ENCODE measurements around the gene SAFB2.

The SAFB2 gene

DNA sequence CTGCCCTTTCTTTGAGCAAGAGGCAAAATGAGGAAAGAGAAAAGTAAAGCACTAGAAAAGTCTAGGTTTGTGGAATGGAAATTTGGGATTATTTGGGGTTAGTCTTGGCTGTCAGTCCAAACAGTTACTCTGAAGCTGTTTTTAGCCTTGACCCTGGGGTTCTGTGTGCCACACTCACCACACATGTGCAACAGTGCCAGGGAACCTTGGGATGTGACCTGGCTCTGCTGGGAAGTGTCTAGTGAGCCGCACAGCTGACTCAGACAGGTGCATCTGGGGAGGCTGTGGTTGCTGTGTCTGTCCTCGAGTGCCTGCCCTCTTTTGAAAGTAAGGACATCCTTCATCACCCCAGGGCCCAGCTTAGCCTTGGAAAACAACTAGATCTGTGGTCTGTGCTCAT, 41.9 kb upstream of the SAFB2 start:
- TF ChIP-seq, protein P1, sequence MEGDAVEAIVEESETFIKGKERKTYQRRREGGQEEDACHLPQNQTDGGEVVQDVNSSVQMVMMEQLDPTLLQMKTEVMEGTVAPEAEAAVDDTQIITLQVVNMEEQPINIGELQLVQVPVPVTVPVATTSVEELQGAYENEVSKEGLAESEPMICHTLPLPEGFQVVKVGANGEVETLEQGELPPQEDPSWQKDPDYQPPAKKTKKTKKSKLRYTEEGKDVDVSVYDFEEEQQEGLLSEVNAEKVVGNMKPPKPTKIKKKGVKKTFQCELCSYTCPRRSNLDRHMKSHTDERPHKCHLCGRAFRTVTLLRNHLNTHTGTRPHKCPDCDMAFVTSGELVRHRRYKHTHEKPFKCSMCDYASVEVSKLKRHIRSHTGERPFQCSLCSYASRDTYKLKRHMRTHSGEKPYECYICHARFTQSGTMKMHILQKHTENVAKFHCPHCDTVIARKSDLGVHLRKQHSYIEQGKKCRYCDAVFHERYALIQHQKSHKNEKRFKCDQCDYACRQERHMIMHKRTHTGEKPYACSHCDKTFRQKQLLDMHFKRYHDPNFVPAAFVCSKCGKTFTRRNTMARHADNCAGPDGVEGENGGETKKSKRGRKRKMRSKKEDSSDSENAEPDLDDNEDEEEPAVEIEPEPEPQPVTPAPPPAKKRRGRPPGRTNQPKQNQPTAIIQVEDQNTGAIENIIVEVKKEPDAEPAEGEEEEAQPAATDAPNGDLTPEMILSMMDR (conservative IDR thresholded peaks at IDR 0.05; ENCODE audit: low read depth, low read length) = no peak
- H3K4me3 ChIP-seq (ENCODE audit: low read length) = no peak overlapping the region
- no peak for DNase-seq (ENCODE audit: low read depth)

DNA sequence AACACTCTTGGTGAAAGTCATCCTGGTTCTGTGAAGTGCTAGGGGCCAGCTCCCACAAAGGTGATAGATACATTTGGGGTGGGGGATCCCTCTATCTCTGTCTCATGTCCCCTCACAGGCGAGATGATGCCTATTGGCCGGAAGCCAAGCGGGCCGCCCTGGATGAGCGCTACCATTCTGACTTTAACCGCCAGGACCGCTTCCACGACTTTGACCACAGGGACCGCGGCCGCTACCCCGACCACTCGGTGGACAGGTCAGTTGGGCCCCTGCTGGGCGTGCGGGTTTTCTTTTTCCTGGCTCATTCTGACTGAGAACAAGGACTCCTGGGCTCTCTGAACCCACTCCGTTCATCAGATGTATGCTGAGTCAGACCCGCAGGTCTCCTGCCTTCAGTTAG, 41.3 kb upstream of the SAFB2 start:
- no peak for DNase-seq (ENCODE audit: low read depth)
- TF ChIP-seq, protein P1 (conservative IDR thresholded peaks at IDR 0.05; ENCODE audit: low read depth, low read length) = no peak
- H3K4me3 ChIP-seq (ENCODE audit: low read length) = no peak overlapping the region

DNA sequence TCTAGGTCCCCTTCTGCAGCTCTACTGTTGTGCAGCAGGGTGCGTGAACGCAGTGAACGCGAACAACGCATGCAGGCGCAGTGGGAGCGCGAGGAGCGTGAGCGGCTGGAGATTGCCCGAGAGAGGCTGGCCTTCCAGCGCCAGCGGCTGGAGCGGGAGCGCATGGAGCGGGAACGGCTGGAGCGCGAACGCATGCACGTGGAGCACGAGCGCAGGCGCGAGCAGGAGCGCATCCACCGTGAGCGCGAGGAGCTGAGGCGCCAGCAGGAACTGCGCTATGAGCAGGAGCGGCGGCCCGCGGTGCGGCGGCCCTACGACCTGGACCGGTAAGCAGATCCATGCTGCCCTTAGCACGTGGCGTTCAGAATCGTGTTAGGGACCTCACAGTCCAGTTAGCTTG, 38.9 kb upstream of the SAFB2 start:
- no peak overlapping the region for H3K4me3 ChIP-seq (ENCODE audit: low read length)
- TF ChIP-seq, protein P1 (conservative IDR thresholded peaks at IDR 0.05; ENCODE audit: low read depth, low read length) = no peak
- DNase-seq (ENCODE audit: low read depth) = no peak

DNA sequence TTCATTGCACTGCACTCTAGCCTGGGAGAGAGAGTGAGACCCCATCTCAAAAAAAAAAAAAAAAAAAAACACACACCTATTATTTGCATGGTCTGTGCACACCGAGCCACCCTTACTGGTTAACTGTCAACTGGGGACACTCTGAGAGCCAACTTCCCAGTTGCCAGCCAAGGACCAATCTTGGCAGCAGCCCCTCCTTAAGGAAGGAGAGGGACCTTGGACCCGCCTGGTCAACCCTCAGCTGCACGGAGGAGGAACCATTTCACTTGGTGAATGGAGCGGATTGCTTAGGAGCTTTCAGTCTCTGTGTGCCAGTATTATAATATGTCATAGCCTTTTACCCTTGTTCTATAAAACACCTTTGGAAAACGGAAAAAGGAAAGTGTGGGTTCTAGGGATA, 32.8 kb upstream of the SAFB2 start:
- TF ChIP-seq, protein P1 (conservative IDR thresholded peaks at IDR 0.05; ENCODE audit: low read depth, low read length) = no peak
- no peak overlapping the region for H3K4me3 ChIP-seq (ENCODE audit: low read length)
- DNase-seq (ENCODE audit: low read depth) = no peak

DNA sequence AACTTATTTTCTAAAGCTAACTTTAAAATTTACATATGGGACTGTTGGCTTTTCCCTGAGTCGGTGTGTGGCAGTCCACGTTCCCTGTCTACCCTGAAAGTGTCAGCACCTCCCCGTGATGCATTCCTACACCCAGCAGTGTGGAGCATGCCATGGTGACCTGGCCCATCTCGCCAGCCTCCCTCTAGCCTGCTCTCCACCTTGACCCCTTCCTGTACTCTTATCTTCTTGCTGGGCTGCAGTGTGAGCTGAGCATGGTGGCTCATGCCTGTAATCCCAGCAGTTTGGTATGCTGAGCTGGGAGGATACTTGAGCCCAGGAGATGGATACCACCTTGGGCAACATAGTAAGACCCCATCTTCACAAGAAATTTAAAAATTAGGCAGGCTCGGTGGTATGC, 32.4 kb upstream of the SAFB2 start:
- DNase-seq (ENCODE audit: low read depth) = no peak
- H3K4me3 ChIP-seq (ENCODE audit: low read length) = no peak overlapping the region
- TF ChIP-seq, protein P1 (conservative IDR thresholded peaks at IDR 0.05; ENCODE audit: low read depth, low read length) = no peak

DNA sequence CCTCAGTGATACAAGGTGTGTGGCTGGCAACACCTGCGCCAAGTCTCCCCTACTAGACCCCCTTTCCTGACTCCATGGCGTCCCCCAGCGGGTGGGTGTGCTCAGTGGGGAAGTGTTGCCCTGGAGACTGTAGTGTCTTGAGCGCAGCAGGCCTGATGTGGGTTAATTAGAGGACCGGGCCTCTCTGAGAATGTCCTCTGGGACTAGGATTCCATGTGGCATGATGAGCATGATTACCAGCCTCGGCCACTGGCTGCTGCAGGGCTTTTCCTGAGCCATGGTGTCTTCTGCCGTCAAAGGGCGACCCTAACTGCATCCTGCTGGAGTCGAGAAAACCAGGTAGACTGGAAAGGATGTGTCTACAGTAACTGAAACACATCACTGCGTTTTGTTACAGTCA, 29.7 kb upstream of the SAFB2 start:
- TF ChIP-seq, protein P1 (conservative IDR thresholded peaks at IDR 0.05; ENCODE audit: low read depth, low read length) = no peak
- H3K4me3 ChIP-seq (ENCODE audit: low read length) = no peak overlapping the region
- DNase-seq (ENCODE audit: low read depth) = no peak

DNA sequence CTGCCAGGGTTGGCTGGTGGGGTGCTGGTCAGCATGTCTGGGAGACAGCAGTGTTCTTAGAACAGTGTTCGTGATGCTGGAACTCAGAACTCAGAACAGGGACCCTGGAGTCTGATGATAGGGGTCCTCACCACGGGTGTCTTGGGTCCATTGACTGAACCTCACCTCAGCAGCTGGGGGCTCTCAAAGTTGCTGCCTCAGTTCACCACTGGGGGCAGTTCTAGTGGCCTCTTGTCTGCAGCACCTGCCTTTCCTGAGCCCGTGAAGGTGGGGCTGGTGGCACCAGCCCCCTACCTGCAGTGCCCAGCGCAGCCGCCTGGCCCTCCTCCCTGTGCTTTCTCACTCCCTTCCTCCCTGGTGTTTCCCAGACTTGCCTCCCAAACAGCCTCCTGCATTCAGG, 28.8 kb upstream of the SAFB2 start:
- TF ChIP-seq, protein P1 (conservative IDR thresholded peaks at IDR 0.05; ENCODE audit: low read depth, low read length) = no peak
- DNase-seq (ENCODE audit: low read depth) = no peak
- H3K4me3 ChIP-seq (ENCODE audit: low read length) = no peak overlapping the region

Measured in retinal pigment epithelial cell (primary cell).